HuH-7.5 (cell line): ENCODE data around the gene FNDC3B.

Experiments
- DNase-seq: peaks from one replicate; pipeline ENCODE4 v3.0.0; 2011; ENCODE audit warnings: low spot score

The FNDC3B gene

GRCh38 chr3:172334671-172335207 is 295.4 kb downstream of the FNDC3B start:
- no peak for DNase-seq

- DNase-seq = no peak
These were observed 300.5 kb downstream of the FNDC3B start for GRCh38 chr3:172339892-172340291.

- no peak for DNase-seq
These were observed 301.2 kb downstream of the FNDC3B start for GRCh38 chr3:172340583-172340982.

GRCh38 chr3:172341482-172342059 is 302.2 kb downstream of the FNDC3B start:
- peak; percentile 22 for DNase-seq

- DNase-seq = no peak
These were observed 302.8 kb downstream of the FNDC3B start for GRCh38 chr3:172342097-172342659.

- DNase-seq = no peak
These were observed 303.7 kb downstream of the FNDC3B start for GRCh38 chr3:172343117-172343516.

- DNase-seq = no peak
These were observed 304.6 kb downstream of the FNDC3B start for GRCh38 chr3:172343979-172344378.

- DNase-seq = no peak
These were observed 306.8 kb downstream of the FNDC3B start for GRCh38 chr3:172346161-172346560.

- DNase-seq = no peak
These were observed 308.7 kb downstream of the FNDC3B start for GRCh38 chr3:172347895-172348679.

- DNase-seq = no peak
These were observed 312.6 kb downstream of the FNDC3B start for GRCh38 chr3:172351895-172352466.

GRCh38 chr3:172352786-172353185 is 313.4 kb downstream of the FNDC3B start:
- no peak for DNase-seq

- no peak for DNase-seq
These were observed 315.6 kb downstream of the FNDC3B start for GRCh38 chr3:172354931-172355499.

- DNase-seq = no peak
These were observed 316.5 kb downstream of the FNDC3B start for GRCh38 chr3:172355836-172356235.

- DNase-seq = no peak
These were observed 317.0 kb downstream of the FNDC3B start for GRCh38 chr3:172356427-172356826.

- no peak for DNase-seq
These were observed 318.7 kb downstream of the FNDC3B start for GRCh38 chr3:172357850-172358754.

GRCh38 chr3:172359231-172359630 is 319.9 kb downstream of the FNDC3B start:
- DNase-seq = no peak

GRCh38 chr3:172359996-172360395 is 320.6 kb downstream of the FNDC3B start:
- DNase-seq = no peak

- DNase-seq = no peak
These were observed 323.2 kb downstream of the FNDC3B start for GRCh38 chr3:172362583-172362982.

- DNase-seq = no peak
These were observed 325.1 kb downstream of the FNDC3B start for GRCh38 chr3:172364374-172365027.

GRCh38 chr3:172365028-172365567 is 325.7 kb downstream of the FNDC3B start:
- DNase-seq = no peak
